ENCODE measurements around the gene OTUD7B. TPM values are rescaled to one million over a fixed set of nuclear protein-coding genes. Genes with fewer than 3 reads are reported as not detected.

The OTUD7B gene
- total RNA-seq, 1 experiment from 2014 or later, result 19.0 TPM

DNA sequence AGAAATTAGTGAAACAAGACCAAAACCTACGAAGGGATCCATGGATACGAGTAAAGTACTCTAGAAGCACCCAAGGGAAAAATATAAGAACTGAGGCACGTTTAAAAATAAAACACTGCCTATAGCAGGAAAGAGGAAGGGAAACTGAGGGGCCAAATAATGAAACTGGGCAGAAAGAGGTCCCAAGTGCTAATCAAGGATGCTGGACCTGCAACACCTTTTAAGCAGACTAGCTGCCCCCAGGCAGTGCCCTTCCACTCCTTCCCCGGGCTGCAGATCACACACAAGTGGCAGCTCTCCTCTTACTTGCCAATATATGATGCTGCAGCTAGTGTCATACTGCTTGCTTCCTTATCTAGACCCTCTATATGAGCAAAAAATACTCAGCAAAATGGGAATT, 7.6 kb upstream of the OTUD7B start:
- Histone ChIP-seq H3K36me3 (ENCODE audit: insufficient read depth, low read length, poor library complexity, severe bottlenecking) (no peaks in the 10 kb centered on the region), H3K27me3 (replicated peaks; ENCODE audit: insufficient read depth, low read depth, low read length, poor library complexity) (no peaks in the 10 kb centered on the region), H3K27ac (ENCODE audit: low read depth, low read length, poor library complexity, severe bottlenecking) (no peak overlapping the region), H3K4me3 (ENCODE audit: low read depth, low read length, poor library complexity, severe bottlenecking) (no peak overlapping the region), H3K4me1 (ENCODE audit: insufficient read depth, low read length, poor library complexity, severe bottlenecking) (no peaks in the 10 kb centered on the region), H3K9me3 (ENCODE audit: low read depth, low read length, poor library complexity, severe bottlenecking) (no peaks in the 10 kb centered on the region)
- no peak for DNase-seq (ENCODE audit: low spot score)
- TF ChIP-seq, protein P1, sequence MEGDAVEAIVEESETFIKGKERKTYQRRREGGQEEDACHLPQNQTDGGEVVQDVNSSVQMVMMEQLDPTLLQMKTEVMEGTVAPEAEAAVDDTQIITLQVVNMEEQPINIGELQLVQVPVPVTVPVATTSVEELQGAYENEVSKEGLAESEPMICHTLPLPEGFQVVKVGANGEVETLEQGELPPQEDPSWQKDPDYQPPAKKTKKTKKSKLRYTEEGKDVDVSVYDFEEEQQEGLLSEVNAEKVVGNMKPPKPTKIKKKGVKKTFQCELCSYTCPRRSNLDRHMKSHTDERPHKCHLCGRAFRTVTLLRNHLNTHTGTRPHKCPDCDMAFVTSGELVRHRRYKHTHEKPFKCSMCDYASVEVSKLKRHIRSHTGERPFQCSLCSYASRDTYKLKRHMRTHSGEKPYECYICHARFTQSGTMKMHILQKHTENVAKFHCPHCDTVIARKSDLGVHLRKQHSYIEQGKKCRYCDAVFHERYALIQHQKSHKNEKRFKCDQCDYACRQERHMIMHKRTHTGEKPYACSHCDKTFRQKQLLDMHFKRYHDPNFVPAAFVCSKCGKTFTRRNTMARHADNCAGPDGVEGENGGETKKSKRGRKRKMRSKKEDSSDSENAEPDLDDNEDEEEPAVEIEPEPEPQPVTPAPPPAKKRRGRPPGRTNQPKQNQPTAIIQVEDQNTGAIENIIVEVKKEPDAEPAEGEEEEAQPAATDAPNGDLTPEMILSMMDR (conservative IDR thresholded peaks at IDR 0.05; ENCODE audit: low read depth, low read length), result no peak
- no peak for TF ChIP-seq EZH2 (IDR thresholded peaks at IDR 0.05; ENCODE audit: borderline replicate concordance, low read depth, low read length, poor library complexity, severe bottlenecking)
- BruUV-seq (replicated peaks), result no TSS peak
- ChIA-PET POLR2A (ENCODE audit: low non-redundant PET) (no interaction called here), CTCF (no interaction called here)
- intact Hi-C loops (cut with micrococcal nuclease; ENCODE audit: unreplicated experiment), result no loop called here

DNA sequence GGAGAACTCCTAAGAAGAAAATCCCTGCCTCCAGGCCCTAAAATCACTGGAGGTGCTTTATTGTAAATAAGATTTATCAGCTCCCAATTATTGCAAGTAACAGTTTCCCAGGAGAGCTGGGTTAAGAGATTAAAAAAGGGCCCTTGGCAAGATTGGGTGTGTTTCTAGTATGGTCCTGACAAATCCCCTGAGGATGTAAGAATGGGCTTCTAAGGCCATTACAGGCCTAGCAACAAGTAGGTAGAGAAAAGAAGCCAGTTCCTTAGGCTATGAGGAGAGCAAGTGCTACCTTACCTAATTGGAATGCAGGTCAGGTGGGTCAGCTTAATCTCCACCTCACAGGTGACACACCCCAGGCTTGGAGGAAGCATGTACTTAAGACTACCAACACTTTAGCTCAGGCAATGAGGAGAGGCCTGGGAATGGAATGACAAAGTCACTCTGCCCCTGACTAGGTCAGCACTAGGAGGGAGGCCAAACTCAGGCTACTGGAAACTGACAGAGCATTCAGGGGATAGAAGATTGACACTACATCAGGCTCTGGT, 6.8 kb upstream of the OTUD7B start:
- Histone ChIP-seq H3K9me3 (ENCODE audit: low read depth, low read length, poor library complexity, severe bottlenecking) (no peaks in the 10 kb centered on the region), H3K27ac (ENCODE audit: low read depth, low read length, poor library complexity, severe bottlenecking) (no peak overlapping the region), H3K4me1 (ENCODE audit: insufficient read depth, low read length, poor library complexity, severe bottlenecking) (no peaks in the 10 kb centered on the region), H3K36me3 (ENCODE audit: insufficient read depth, low read length, poor library complexity, severe bottlenecking) (no peaks in the 10 kb centered on the region), H3K27me3 (replicated peaks; ENCODE audit: insufficient read depth, low read depth, low read length, poor library complexity) (no peaks in the 10 kb centered on the region), H3K4me3 (ENCODE audit: low read depth, low read length, poor library complexity, severe bottlenecking) (no peak overlapping the region)
- TF ChIP-seq, protein P1 (conservative IDR thresholded peaks at IDR 0.05; ENCODE audit: low read depth, low read length), result no peak
- TF ChIP-seq EZH2 (IDR thresholded peaks at IDR 0.05; ENCODE audit: borderline replicate concordance, low read depth, low read length, poor library complexity, severe bottlenecking), result no peak
- CTCF ChIA-PET, result no interaction called here
- no TSS peak for BruUV-seq (replicated peaks)
- intact Hi-C loops (cut with micrococcal nuclease; ENCODE audit: unreplicated experiment), result no loop called here
- POLR2A ChIA-PET (ENCODE audit: low non-redundant PET), result no interaction called here
- DNase-seq (ENCODE audit: low spot score), result no peak

DNA sequence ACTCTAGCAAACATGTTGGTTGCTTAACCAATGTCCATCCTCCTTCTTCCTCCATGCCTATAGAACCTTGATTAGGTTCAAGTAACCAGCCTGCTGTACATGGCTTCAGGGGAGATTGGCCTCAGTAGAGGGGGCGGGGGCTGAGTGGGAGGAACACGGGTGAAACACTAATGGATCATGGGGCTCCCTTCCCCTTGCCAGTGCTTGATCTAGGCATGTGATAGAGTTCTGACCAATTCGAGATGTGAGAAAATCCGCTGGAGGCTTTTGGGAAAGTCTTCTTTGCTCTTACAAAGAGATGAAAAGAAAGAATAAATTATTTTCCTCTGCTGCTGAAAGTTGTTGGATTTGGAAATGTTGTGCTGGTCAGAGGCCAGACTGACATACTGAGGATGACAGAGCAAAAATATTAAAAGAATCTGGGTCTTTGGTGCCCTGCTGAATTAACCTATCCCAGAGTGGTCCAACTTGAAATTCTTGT, 5.2 kb upstream of the OTUD7B start:
- TF ChIP-seq EZH2 (IDR thresholded peaks at IDR 0.05; ENCODE audit: borderline replicate concordance, low read depth, low read length, poor library complexity, severe bottlenecking), result no peak
- TF ChIP-seq, protein P1 (conservative IDR thresholded peaks at IDR 0.05; ENCODE audit: low read depth, low read length), result no peak
- Histone ChIP-seq H3K27ac (ENCODE audit: low read depth, low read length, poor library complexity, severe bottlenecking) (no peak overlapping the region), H3K36me3 (ENCODE audit: insufficient read depth, low read length, poor library complexity, severe bottlenecking) (no peaks in the 10 kb centered on the region), H3K9me3 (ENCODE audit: low read depth, low read length, poor library complexity, severe bottlenecking) (no peaks in the 10 kb centered on the region), H3K4me1 (ENCODE audit: insufficient read depth, low read length, poor library complexity, severe bottlenecking) (peaks cover 4% of the 10 kb centered on the region), H3K4me3 (ENCODE audit: low read depth, low read length, poor library complexity, severe bottlenecking) (no peak overlapping the region), H3K27me3 (replicated peaks; ENCODE audit: insufficient read depth, low read depth, low read length, poor library complexity) (no peaks in the 10 kb centered on the region)
- BruUV-seq (replicated peaks), result no TSS peak
- intact Hi-C loops (cut with micrococcal nuclease; ENCODE audit: unreplicated experiment), result no loop called here
- CTCF ChIA-PET, result no interaction called here
- no peak for DNase-seq (ENCODE audit: low spot score)
- POLR2A ChIA-PET (ENCODE audit: low non-redundant PET), result no interaction called here
